Left lung (tissue), 10 donors: Measurements from ENCODE around the gene VAV1. TPM values are rescaled to one million over a fixed set of nuclear protein-coding genes. Genes with fewer than 3 reads are reported as not detected.
"Not testable (repeated sequence)": the region's sequence is repeated elsewhere in the genome, so short reads cannot be mapped to it uniquely, and the experiment has no call there.

Source experiments
- ATAC-seq: fragments of 200-7000 bp; cut with Tn5 transposase; one replicate; pipeline ENCODE4 v1.9.1; 2020; ENCODE audit warnings: moderate library complexity
- DNase-seq, 4 donors: peaks; one replicate each; pipeline ENCODE4 v3.0.0-alpha.2; 2013 to 2020
- H3K27ac ChIP-seq, 2 donors: fragments of 200-600 bp; sonication (generic) in 1 of 2; one replicate each; pipeline versions ENCODE4 v1.5.0 to v1.8.0; 2020 to 2021
- H3K27me3 ChIP-seq, 2 donors: fragments of 200-600 bp; sonication (generic) in 1 of 2; one replicate each; pipeline versions ENCODE4 v1.5.0 to v1.8.0; 2020 to 2021
- H3K36me3 ChIP-seq, 2 donors: fragments of 200-600 bp; sonication (generic) in 1 of 2; one replicate each; pipeline versions ENCODE4 v1.5.0 to v1.8.0; 2020 to 2021
- H3K4me1 ChIP-seq, 2 donors: fragments of 200-600 bp; one replicate each; pipeline ENCODE4 v1.8.0; 2021
- H3K4me3 ChIP-seq, 2 donors: fragments of 200-600 bp; sonication (generic) in 1 of 2; one replicate each; pipeline versions ENCODE4 v1.5.0 to v1.8.0; 2020 to 2021; ENCODE audit warnings: mild to moderate bottlenecking in 1 of 2
- H3K9me3 ChIP-seq, 2 donors: fragments of 200-600 bp; sonication (generic) in 1 of 2; one replicate each; pipeline versions ENCODE4 v1.5.0 to v1.8.0; 2020 to 2021
- CTCF ChIP-seq, 2 donors: fragments of 200-600 bp; sonication (generic) in 1 of 2; IDR thresholded peaks; one replicate each; pipeline versions ENCODE4 v1.5.0 to v1.8.0; 2021; ENCODE audit warnings: antibody characterized with exemption in 2 of 2
- intact Hi-C, 2 donors: fragments of 100-400 bp; cut with DNase I; formaldehyde crosslinking; loops; one replicate each; pipeline versions ENCODE4 v1.11.2 to v1.14.2; 2022
- polyA plus RNA-seq, 6 donors: library from polyadenylated mRNA; unstranded; fragments of 120-200 nt; gene quantifications; one replicate each; pipeline ENCODE4 v1.2.1, GENCODE V29; 2013; ENCODE audit not compliant: insufficient read length in 6 of 6
- total RNA-seq, 2 donors: library from RNA; stranded (reverse); fragmentation: NEBNext Ultra II Directional; extraction: Animal tissue kit (Norgen Biotek cat#: 25700); gene quantifications; one replicate each; pipeline ENCODE4 v1.2.1, GENCODE V29; 2021
- donor health status: DM: no; HTN: yes; CAD: no.
- donor health status: DM: no; HTN: no; CAD: no.

Gene VAV1
- total and polyA plus RNA-seq, 8 donors, result 2.0 to 51.3 (median 2.8) TPM

GRCh38 chr19:6767081-6767356 is 5.5 kb upstream of the VAV1 start:
- no peak for TF ChIP-seq CTCF (IDR thresholded peaks at IDR 0.05)
- DNase-seq (no peak), ATAC-seq (peak; percentile 49)
- intact Hi-C loops, result no loop called here
- Histone ChIP-seq H3K27ac (peak overlapping the region; percentile 41 to 86), H3K36me3 (peaks cover 0 to 1% of the 10 kb centered on the region in 2 donors), H3K9me3 (no peaks in the 10 kb centered on the region), H3K27me3 (peaks cover 0 to 29% of the 10 kb centered on the region in 2 donors), H3K4me3 (peak overlapping the region; percentile 33 to 51), H3K4me1 (peaks cover 10 to 47% of the 10 kb centered on the region in 2 donors)

- intact Hi-C loops, result no loop called here
- Histone ChIP-seq H3K27ac (peak within 1 kb of the TSS; percentile 41 to 86), H3K27me3 (peaks cover 0 to 29% of the 10 kb centered on the region in 2 donors), H3K9me3 (no peaks in the 10 kb centered on the region), H3K36me3 (no peaks in the 10 kb centered on the region), H3K4me3 (peak within 1 kb of the TSS; percentile 33 to 51), H3K4me1 (peaks cover 10 to 51% of the 10 kb centered on the region in 2 donors)
- DNase-seq (peak in 3 of 4 donors; percentile 86 to 96 (median 92)), ATAC-seq (peak; percentile 90)
- no peak for TF ChIP-seq CTCF (IDR thresholded peaks at IDR 0.05)
Observed at GRCh38 chr19:6767357-6768235, 4.9 kb upstream of the VAV1 start, which contains the start of gene SH2D3A. TSS of gene SH2D3A (minus strand) at chr19:6767435. CDS start at chr19:6763748, 3,687 bp downstream.

- H3K4me3 ChIP-seq, result peak overlapping the region; percentile 33 to 51
- H3K27ac ChIP-seq, result peak overlapping the region; percentile 19 to 86
- peaks cover 0 to 29% of the 10 kb centered on the region in 2 donors for H3K27me3 ChIP-seq
- no peaks in the 10 kb centered on the region for H3K36me3 ChIP-seq
- ATAC-seq, result no peak
- intact Hi-C loops, result no loop called here
- H3K9me3 ChIP-seq, result no peaks in the 10 kb centered on the region
- peak in 1 of 4 donors; percentile 8 for DNase-seq
- TF ChIP-seq CTCF (IDR thresholded peaks at IDR 0.05), result no peak
- H3K4me1 ChIP-seq, result peaks cover 10 to 51% of the 10 kb centered on the region in 2 donors
Observed at GRCh38 chr19:6768236-6768785, 4.2 kb upstream of the VAV1 start.

- peak; percentile 17 to 31 for TF ChIP-seq CTCF (IDR thresholded peaks at IDR 0.05)
- Histone ChIP-seq H3K4me1 (peaks cover 10 to 51% of the 10 kb centered on the region in 2 donors), H3K27me3 (peaks cover 0 to 29% of the 10 kb centered on the region in 2 donors), H3K27ac (no peak overlapping the region), H3K4me3 (no peak overlapping the region), H3K36me3 (no peaks in the 10 kb centered on the region), H3K9me3 (no peaks in the 10 kb centered on the region)
- intact Hi-C loops, result no loop called here
- ATAC-seq (no peak), DNase-seq (peak in 1 of 4 donors; percentile 7)
Observed at GRCh38 chr19:6769006-6769619, 3.4 kb upstream of the VAV1 start.

- H3K27me3 ChIP-seq, result peaks cover 0 to 11% of the 10 kb centered on the region in 2 donors
- H3K4me1 ChIP-seq, result peaks cover 6 to 56% of the 10 kb centered on the region in 2 donors
Observed at GRCh38 chr19:6771648-6772027, 870 bp upstream of the VAV1 start.

More at GRCh38 chr19:6771648-6772027, 870 bp upstream of the VAV1 start:
- peak in 1 of 4 donors; percentile 67 for DNase-seq
- H3K9me3 ChIP-seq, ATAC-seq, H3K36me3 ChIP-seq, intact Hi-C loops, H3K4me3 ChIP-seq: not testable (repeated sequence)
- peak overlapping the region in 1 of 2 donors; percentile 89 for H3K27ac ChIP-seq
